GM12873 (cell line): ENCODE measurements around the gene OR52K2.

Experiments used
- TF ChIP-seq, protein P1 (sequence below): IDR thresholded peaks from 2 replicates; pipeline ENCODE4 v1.5.1; 2012; ENCODE audit warnings: low read depth, mild to moderate bottlenecking, moderate library complexity, low read length, control low read depth; ENCODE audit not compliant: insufficient read depth; ENCODE audit errors: missing control alignments

OR52K2 gene

DNA sequence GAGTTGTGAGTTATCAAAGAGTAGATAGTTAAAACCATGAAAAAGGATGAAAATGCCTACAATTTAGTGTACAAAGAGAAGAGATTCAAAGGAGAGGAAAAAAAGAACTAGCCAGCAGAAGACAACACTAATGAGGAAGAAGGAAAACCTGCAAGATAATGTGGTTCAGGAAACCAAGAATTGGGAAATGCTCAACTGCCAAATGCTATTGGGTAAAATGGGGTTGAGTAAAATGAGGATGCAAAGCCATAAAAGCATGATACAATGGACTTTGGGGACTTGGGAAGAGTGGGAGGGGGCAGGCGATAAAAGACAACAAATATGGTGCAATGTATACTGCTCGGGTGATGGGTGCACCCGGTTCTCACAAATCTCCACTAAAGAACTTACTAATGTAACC is 7.6 kb upstream of the OR52K2 start:
- TF ChIP-seq, protein P1, sequence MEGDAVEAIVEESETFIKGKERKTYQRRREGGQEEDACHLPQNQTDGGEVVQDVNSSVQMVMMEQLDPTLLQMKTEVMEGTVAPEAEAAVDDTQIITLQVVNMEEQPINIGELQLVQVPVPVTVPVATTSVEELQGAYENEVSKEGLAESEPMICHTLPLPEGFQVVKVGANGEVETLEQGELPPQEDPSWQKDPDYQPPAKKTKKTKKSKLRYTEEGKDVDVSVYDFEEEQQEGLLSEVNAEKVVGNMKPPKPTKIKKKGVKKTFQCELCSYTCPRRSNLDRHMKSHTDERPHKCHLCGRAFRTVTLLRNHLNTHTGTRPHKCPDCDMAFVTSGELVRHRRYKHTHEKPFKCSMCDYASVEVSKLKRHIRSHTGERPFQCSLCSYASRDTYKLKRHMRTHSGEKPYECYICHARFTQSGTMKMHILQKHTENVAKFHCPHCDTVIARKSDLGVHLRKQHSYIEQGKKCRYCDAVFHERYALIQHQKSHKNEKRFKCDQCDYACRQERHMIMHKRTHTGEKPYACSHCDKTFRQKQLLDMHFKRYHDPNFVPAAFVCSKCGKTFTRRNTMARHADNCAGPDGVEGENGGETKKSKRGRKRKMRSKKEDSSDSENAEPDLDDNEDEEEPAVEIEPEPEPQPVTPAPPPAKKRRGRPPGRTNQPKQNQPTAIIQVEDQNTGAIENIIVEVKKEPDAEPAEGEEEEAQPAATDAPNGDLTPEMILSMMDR: no peak

DNA sequence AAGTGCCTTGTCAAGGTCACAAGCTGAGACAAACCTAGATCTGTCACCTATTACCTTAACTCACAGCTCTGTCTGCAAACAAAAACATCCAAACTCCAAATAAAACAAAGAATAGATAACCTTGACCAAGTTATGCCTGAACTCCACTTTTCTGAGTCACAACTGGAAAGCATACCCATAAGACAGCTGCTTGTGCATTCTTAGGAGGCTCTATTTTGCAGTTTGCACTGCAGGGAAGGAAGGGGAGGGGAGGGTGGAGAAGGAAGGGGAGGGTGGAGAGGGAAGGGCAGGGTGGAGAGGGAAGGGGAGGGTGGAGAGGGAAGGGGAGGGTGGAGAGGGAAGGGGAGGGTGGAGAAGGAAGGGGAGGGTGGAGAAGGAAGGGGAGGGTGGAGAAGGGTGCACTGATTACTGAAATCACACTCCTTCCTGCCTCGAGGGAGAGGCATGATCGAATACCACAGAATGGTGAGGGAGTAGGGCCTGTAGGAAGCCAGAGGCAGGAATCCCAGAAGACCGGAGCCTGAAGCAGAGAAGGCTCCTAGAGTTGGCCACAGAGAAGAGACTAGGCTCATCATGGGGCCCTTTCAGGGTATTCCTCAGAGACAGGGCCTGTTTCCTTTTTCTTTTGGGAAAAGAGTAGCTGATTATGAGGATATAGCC is 5.7 kb upstream of the OR52K2 start:
- TF ChIP-seq, protein P1: no peak

DNA sequence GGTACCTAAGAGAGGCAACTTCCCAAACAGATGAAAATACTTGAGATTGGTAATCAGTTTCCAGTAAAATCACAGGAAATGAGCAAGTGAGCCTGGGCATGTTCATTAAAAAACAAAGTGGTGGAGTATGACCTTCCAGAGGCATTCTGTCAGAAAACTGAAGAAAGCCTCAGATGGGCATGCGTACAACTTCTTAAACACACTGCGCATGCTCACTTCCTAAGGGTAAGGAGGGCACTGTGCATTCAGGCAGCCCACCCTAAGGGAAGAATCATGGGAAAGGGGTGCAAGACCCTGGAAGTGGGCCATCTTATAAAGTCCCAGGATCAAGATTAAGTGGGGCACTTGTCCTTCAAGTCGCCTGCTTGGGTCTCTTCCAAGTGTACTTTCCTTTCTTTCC is 4.0 kb downstream of the OR52K2 start:
- TF ChIP-seq, protein P1: no peak

DNA sequence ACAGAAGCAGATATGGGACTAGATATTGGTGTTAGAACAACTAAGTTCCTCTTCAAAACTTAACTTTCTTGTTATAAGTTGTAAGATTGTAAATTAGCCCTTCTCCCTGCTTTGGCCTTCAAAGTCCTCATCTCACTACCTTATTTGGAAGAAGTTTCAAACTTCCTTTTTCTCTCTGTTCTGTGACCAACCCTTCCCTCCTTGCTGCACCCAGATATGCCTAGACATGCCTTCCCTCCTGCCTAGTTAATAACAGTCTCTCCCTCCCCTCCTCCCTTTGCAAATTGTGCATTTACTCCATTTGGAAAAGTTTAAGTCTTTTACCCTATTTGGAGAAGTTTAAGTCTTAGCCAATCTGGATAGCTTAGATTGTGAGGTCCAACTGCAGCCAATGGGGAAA is 4.9 kb downstream of the OR52K2 start:
- TF ChIP-seq, protein P1: no peak

DNA sequence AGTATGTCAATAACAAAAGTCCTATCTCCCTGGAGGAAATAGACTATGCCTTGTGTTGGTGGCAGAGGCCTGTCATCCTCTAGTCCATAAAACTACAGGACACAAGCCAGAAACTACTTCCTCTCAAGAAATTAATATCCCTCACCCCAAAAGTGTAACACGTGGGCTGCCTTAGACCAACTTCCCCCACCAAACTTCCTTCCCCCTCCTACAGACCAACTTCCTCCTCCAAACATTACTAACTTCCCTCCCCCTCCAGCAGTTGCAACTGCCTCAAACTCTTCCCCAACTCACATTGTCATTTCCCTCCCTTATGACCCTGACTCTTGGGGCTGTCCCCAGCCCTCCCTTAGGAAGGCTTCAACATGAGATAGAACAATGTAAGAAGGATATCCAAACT is 6.3 kb downstream of the OR52K2 start:
- TF ChIP-seq, protein P1: no peak

DNA sequence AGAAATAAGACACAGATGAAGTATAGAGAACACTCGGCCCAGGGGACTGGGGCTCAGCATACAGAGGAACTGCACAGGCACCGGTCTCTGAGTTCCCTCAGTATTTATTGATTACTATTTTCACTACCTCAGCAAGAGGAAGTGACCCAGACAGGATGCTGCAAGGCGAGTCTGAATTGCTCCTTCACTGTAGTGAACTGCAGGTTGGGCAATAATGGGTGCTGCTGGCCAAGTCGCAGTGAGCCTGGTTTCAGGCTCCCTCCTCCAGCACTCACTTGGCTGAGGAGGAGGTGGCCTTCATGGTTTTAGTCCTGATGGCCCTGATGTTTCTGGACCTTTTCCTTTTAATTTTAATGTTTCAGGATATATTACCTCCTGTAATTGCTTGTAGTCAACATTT is 10.4 kb downstream of the OR52K2 start:
- TF ChIP-seq, protein P1: no peak

DNA sequence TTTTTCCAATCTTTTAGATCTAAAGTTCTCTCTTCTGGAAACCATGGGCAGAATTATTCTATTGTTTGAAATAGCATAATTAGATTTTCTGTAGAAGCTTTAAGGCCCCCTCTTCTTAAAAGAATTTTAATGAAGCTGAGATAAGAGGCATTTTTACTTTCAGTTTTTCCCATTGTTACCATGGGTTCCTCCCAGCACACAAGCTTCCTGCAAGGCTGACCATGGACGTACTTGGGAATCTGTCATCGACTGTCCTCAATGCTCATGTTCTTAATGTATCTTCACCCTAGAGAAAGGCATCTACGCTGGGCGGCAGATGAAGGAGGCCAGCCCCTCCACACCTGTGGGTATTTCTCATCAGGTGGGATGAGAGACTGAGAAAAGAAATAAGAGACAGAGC is 11.1 kb downstream of the OR52K2 start:
- TF ChIP-seq, protein P1: no peak
